ENCODE results near the gene TP53.

DNA sequence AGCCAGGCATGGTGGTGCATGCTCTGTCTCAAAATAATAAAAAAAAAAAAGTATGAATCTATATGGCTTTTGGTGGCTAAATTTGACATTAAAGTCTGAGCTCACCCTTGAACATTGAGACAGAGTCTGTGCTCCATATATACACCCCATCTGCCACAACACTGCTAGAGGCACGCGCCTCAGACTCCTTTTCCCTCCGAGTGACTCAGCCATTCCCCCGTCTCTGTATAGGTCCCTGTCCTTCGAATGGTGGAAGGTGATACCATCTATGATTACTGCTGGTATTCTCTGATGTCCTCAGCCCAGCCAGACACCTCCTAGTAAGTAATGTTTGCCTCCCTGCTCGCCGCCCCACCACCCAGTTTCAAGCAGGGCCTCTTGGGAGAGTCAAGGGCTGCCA, 13.2 kb upstream of the TP53 start:
- TF ChIP-seq, protein P1, sequence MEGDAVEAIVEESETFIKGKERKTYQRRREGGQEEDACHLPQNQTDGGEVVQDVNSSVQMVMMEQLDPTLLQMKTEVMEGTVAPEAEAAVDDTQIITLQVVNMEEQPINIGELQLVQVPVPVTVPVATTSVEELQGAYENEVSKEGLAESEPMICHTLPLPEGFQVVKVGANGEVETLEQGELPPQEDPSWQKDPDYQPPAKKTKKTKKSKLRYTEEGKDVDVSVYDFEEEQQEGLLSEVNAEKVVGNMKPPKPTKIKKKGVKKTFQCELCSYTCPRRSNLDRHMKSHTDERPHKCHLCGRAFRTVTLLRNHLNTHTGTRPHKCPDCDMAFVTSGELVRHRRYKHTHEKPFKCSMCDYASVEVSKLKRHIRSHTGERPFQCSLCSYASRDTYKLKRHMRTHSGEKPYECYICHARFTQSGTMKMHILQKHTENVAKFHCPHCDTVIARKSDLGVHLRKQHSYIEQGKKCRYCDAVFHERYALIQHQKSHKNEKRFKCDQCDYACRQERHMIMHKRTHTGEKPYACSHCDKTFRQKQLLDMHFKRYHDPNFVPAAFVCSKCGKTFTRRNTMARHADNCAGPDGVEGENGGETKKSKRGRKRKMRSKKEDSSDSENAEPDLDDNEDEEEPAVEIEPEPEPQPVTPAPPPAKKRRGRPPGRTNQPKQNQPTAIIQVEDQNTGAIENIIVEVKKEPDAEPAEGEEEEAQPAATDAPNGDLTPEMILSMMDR (conservative IDR thresholded peaks at IDR 0.05; ENCODE audit: low read length): no peak
- no peak for TF ChIP-seq EZH2phosphoT487 (IDR thresholded peaks at IDR 0.05; ENCODE audit: borderline replicate concordance)
